ENCODE results near the gene SH3GL2. TPM values are rescaled to one million over a fixed set of nuclear protein-coding genes. Genes with fewer than 3 reads are reported as not detected.

SH3GL2 gene
- total RNA-seq, 1 donor from 2014 or later: 0.51 TPM

DNA sequence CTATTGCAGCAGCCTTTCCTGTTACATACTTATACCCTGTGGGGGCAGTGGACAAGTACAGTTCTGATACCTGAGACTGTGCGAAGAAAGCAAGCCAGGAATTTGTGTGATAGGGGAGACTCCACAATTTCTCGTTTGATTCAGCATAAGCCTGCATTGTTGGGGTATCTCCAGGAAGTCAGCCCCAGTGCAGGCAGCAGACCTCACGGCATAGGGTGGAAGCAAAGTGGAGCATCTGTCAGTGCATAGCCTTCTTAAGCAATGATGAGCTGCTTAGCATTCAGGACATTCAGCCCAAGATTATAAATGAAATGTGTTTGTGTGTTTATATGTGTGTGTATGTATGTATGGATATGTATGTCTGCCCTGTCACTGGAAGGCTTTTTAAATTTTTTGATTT lies 157.0 kb downstream of the SH3GL2 start:
- TF ChIP-seq, protein P1, sequence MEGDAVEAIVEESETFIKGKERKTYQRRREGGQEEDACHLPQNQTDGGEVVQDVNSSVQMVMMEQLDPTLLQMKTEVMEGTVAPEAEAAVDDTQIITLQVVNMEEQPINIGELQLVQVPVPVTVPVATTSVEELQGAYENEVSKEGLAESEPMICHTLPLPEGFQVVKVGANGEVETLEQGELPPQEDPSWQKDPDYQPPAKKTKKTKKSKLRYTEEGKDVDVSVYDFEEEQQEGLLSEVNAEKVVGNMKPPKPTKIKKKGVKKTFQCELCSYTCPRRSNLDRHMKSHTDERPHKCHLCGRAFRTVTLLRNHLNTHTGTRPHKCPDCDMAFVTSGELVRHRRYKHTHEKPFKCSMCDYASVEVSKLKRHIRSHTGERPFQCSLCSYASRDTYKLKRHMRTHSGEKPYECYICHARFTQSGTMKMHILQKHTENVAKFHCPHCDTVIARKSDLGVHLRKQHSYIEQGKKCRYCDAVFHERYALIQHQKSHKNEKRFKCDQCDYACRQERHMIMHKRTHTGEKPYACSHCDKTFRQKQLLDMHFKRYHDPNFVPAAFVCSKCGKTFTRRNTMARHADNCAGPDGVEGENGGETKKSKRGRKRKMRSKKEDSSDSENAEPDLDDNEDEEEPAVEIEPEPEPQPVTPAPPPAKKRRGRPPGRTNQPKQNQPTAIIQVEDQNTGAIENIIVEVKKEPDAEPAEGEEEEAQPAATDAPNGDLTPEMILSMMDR (IDR thresholded peaks at IDR 0.05; ENCODE audit: unreplicated experiment): no peak
- H3K27me3 Mint-ChIP-seq (ENCODE audit: low read depth): peaks cover 18% of the 10 kb centered on the region
- peaks cover 3% of the 10 kb centered on the region for H3K9me3 Mint-ChIP-seq
- H3K4me1 Mint-ChIP-seq: no peaks in the 10 kb centered on the region
- H3K27ac Mint-ChIP-seq: no peak overlapping the region
- no peaks in the 10 kb centered on the region for H3K36me3 Mint-ChIP-seq
- DNase-seq (ENCODE audit: low spot score in 2 of 2, unreplicated experiment in 2 of 2): no peak
- no peak overlapping the region for H3K4me3 Mint-ChIP-seq

DNA sequence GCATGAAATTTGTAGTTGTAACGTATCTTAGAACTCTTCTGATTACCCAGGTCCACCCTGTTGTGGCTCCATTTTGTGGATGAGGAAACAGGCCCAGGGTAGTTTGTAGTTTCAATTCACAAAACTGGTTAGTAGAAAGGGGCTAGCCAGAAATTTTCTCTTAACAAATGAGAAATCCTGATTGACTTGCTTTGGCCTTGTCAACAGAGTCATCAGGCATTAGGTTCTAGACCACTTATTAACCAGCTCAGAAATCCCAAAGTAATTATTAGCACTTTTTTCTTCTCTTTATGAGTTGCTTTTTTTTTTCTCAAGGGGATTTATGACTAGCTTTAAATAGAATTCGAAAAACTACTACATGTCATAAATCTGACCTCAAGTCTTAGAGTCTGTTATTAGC lies 160.2 kb downstream of the SH3GL2 start:
- H3K27ac Mint-ChIP-seq: no peak overlapping the region
- peaks cover 24% of the 10 kb centered on the region for H3K27me3 Mint-ChIP-seq (ENCODE audit: low read depth)
- H3K4me3 Mint-ChIP-seq: no peak overlapping the region
- peaks cover 3% of the 10 kb centered on the region for H3K9me3 Mint-ChIP-seq
- no peak for DNase-seq (ENCODE audit: low spot score in 2 of 2, unreplicated experiment in 2 of 2)
- no peaks in the 10 kb centered on the region for H3K4me1 Mint-ChIP-seq
- H3K36me3 Mint-ChIP-seq: no peaks in the 10 kb centered on the region
- TF ChIP-seq, protein P1 (IDR thresholded peaks at IDR 0.05; ENCODE audit: unreplicated experiment): no peak

DNA sequence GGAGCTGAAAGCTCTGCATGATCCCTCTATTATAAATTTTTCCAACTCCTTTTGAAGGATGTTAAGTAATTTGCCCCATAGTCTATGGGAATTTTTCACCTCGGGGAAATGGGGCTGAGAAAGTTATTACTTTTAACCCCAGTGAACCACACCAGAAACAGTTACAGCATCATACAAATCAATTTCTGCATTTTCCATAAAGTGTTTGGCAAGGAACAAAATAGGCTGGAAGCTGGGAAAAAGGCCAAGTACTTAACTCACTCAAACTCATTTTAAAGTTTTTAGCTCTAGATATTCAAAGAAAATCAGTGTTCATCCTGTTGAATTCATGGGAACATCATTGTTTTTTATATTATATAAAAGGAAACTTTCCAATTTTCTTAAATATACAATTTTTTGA lies 160.9 kb downstream of the SH3GL2 start:
- Mint-ChIP-seq H3K9me3 (peaks cover 3% of the 10 kb centered on the region), H3K4me1 (no peaks in the 10 kb centered on the region), H3K27ac (no peak overlapping the region), H3K36me3 (no peaks in the 10 kb centered on the region), H3K4me3 (no peak overlapping the region), H3K27me3 (ENCODE audit: low read depth) (peaks cover 24% of the 10 kb centered on the region)
- TF ChIP-seq, protein P1 (IDR thresholded peaks at IDR 0.05; ENCODE audit: unreplicated experiment): no peak
- no peak for DNase-seq (ENCODE audit: low spot score in 2 of 2, unreplicated experiment in 2 of 2)

GRCh38 chr9:17742067-17742466 lies 163.2 kb downstream of the SH3GL2 start:
- Mint-ChIP-seq H3K27me3 (ENCODE audit: low read depth) (peaks cover 11% of the 10 kb centered on the region), H3K4me3 (no peak overlapping the region), H3K36me3 (no peaks in the 10 kb centered on the region), H3K27ac (no peak overlapping the region), H3K4me1 (no peaks in the 10 kb centered on the region), H3K9me3 (no peaks in the 10 kb centered on the region)
- TF ChIP-seq, protein P1 (IDR thresholded peaks at IDR 0.05; ENCODE audit: unreplicated experiment): no peak
- no peak for DNase-seq (ENCODE audit: low spot score in 2 of 2, unreplicated experiment in 2 of 2)

GRCh38 chr9:17744786-17745185 lies 165.9 kb downstream of the SH3GL2 start:
- TF ChIP-seq, protein P1 (IDR thresholded peaks at IDR 0.05; ENCODE audit: unreplicated experiment): no peak
- Mint-ChIP-seq H3K36me3 (no peaks in the 10 kb centered on the region), H3K27ac (no peak overlapping the region), H3K9me3 (no peaks in the 10 kb centered on the region), H3K4me3 (no peak overlapping the region), H3K4me1 (no peaks in the 10 kb centered on the region), H3K27me3 (ENCODE audit: low read depth) (peaks cover 12% of the 10 kb centered on the region)
- DNase-seq (ENCODE audit: low spot score in 2 of 2, unreplicated experiment in 2 of 2): peak in 1 of 2 experiments; percentile 45

- no peaks in the 10 kb centered on the region for H3K4me1 Mint-ChIP-seq
- no peak for DNase-seq (ENCODE audit: low spot score in 2 of 2, unreplicated experiment in 2 of 2)
- H3K4me3 Mint-ChIP-seq: no peak overlapping the region
- H3K27ac Mint-ChIP-seq: no peak overlapping the region
- peaks cover 11% of the 10 kb centered on the region for H3K27me3 Mint-ChIP-seq (ENCODE audit: low read depth)
- TF ChIP-seq, protein P1 (IDR thresholded peaks at IDR 0.05; ENCODE audit: unreplicated experiment): no peak
- H3K9me3 Mint-ChIP-seq: peaks cover 19% of the 10 kb centered on the region
- H3K36me3 Mint-ChIP-seq: no peaks in the 10 kb centered on the region
Observed at GRCh38 chr9:17750269-17750668, 171.4 kb downstream of the SH3GL2 start.

Data from mesothelial cell of epicardium (in vitro differentiated cells).